ENCODE data around the gene PECR. TPM values are rescaled to one million over a fixed set of nuclear protein-coding genes. Genes with fewer than 3 reads are reported as not detected.

Gene PECR
- total RNA-seq: 10 to 100 TPM; 20.2 to 26.6 TPM
- long read RNA-seq, transcript PECR-201 (8 exons, 1,853 nt): major isoform, 28 of 30 reads
- long read RNA-seq, partial matches to known transcripts: 0 of 30 reads
- long read RNA-seq, other reads (novel, unspliced or antisense): 2 of 30 reads

GRCh38 chr2:216081487-216082116 lies at the start of gene PECR, which contains the start of gene TMEM169:
Gene PECR (minus strand): TSS chr2:216081809. CDS start chr2:216081741, 68 bp downstream.
Gene TMEM169 (plus strand): TSS chr2:216081919. CDS start chr2:216095964, 14,045 bp downstream.
- intact Hi-C loops (cut with DNase I, micrococcal nuclease): no loop called here
- DNase-seq: peak; percentile 87 to 89
- peak; percentile 98 for ATAC-seq

GRCh38 chr2:216130346-216130971 lies 48.9 kb upstream of the PECR start:
- ATAC-seq (no peak), DNase-seq (no peak)
- intact Hi-C loops (cut with DNase I, micrococcal nuclease): no loop called here

GRCh38 chr2:216126943-216127342 lies 45.3 kb upstream of the PECR start:
- ATAC-seq (no peak), DNase-seq (no peak)
- intact Hi-C loops (cut with DNase I, micrococcal nuclease): no loop called here

- ATAC-seq (no peak), DNase-seq (no peak)
- intact Hi-C loops (cut with DNase I, micrococcal nuclease): no loop called here
Measured at GRCh38 chr2:216121255-216121654, 39.6 kb upstream of the PECR start.

- DNase-seq: no peak
- no peak for ATAC-seq
- intact Hi-C loops (cut with DNase I, micrococcal nuclease): no loop called here
Measured at GRCh38 chr2:216119986-216120385, 38.4 kb upstream of the PECR start.

GRCh38 chr2:216119146-216119545 lies 37.5 kb upstream of the PECR start:
- ATAC-seq (no peak), DNase-seq (no peak)
- intact Hi-C loops (cut with DNase I, micrococcal nuclease): no loop called here

GRCh38 chr2:216118474-216118873 lies 36.9 kb upstream of the PECR start:
- DNase-seq (no peak), ATAC-seq (no peak)
- intact Hi-C loops (cut with DNase I, micrococcal nuclease): no loop called here

GRCh38 chr2:216117561-216118340 lies 36.1 kb upstream of the PECR start:
- DNase-seq (no peak), ATAC-seq (no peak)
- intact Hi-C loops (cut with DNase I, micrococcal nuclease): no loop called here

- intact Hi-C loops (cut with DNase I, micrococcal nuclease): no loop called here
- DNase-seq: no peak
- ATAC-seq: no peak
Measured at GRCh38 chr2:216116418-216116817, 34.8 kb upstream of the PECR start.

- DNase-seq (peak; percentile 99), ATAC-seq (peak; percentile 97)
- intact Hi-C loops (cut with DNase I, micrococcal nuclease): no loop called here
Measured at GRCh38 chr2:216114714-216115531, 33.3 kb upstream of the PECR start.

- DNase-seq: no peak
- intact Hi-C loops (cut with DNase I, micrococcal nuclease): no loop called here
- no peak for ATAC-seq
Measured at GRCh38 chr2:216114382-216114713, 32.7 kb upstream of the PECR start.

- DNase-seq: no peak
- no peak for ATAC-seq
- intact Hi-C loops (cut with DNase I, micrococcal nuclease): no loop called here
Measured at GRCh38 chr2:216113572-216113971, 32.0 kb upstream of the PECR start.

- no peak for DNase-seq
- intact Hi-C loops (cut with DNase I, micrococcal nuclease): no loop called here
- no peak for ATAC-seq
Measured at GRCh38 chr2:216112926-216113325, 31.3 kb upstream of the PECR start.

GRCh38 chr2:216111122-216111521 lies 29.5 kb upstream of the PECR start:
- ATAC-seq (no peak), DNase-seq (no peak)
- intact Hi-C loops (cut with DNase I, micrococcal nuclease): no loop called here

- DNase-seq: no peak
- ATAC-seq: no peak
- intact Hi-C loops (cut with DNase I, micrococcal nuclease): no loop called here
Measured at GRCh38 chr2:216110620-216111019, 29.0 kb upstream of the PECR start.

GRCh38 chr2:216109962-216110614 lies 28.5 kb upstream of the PECR start:
- ATAC-seq: no peak
- intact Hi-C loops (cut with DNase I, micrococcal nuclease): no loop called here
- no peak for DNase-seq

GRCh38 chr2:216108967-216109921 lies 27.6 kb upstream of the PECR start, which contains the start of gene XRCC5:
Gene XRCC5 (plus strand): TSS chr2:216109348. CDS start chr2:216109437, 89 bp downstream.
- intact Hi-C loops (cut with DNase I, micrococcal nuclease): no loop called here
- ATAC-seq: peak; percentile 97
- peak; percentile 95 to 99 for DNase-seq

Measured in left colon (tissue), 2 donors.